GM21528 (cell line): ENCODE data around the gene CCDC30.
A peak's percentile ranks its signal among the peaks of the same experiment; 100 is the strongest.

Source experiments
- ATAC-seq: cut with Tn5 transposase; IDR thresholded peaks from one replicate; pipeline ENCODE4 v1.9.1; 2021; ENCODE audit warnings: mild to moderate bottlenecking, moderate library complexity; ENCODE audit not compliant: unreplicated experiment, low FRiP score

Gene CCDC30

DNA sequence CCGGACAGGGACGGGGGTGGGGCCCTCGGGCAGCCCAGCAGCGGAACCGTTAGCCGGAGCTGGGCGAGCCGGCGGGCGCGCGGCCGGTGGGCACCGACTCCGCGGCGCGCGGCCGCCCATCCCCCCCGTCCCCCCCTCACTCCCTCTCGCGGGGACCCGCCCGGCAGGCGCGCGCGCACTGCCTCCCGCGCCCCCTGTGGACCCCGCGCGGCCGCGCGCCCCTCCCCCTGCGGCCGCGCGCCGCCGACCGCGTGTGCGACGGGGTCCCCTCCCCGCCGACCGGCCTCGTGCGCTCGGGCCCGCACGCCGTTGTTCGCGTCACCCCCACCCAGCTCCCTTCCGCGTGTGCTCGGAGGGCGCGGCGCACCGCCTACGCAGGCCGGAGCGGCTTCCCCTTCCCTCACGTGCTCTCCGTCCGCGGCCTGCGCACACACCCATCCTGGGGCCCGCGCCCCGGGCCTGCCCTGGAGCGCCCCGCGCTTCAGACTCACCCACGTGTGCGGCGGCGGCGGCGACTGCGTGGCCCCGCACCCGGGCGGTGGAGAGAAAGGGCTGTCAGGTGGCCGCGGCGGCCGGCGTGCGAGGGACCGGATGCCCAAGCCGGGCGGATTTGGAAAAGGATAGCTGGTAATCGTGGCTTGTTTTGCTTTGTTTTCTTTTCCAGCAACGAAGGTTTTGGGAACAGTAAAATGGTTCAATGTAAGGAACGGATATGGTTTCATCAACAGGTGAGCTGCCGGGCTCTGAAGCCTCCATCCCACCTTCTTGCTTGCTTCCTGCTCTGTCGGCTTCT, 219.8 kb downstream of the CCDC30 start:
- ATAC-seq = peak; percentile 40

GRCh38 chr1:42684139-42684538, 221.1 kb downstream of the CCDC30 start:
- ATAC-seq = no peak

GRCh38 chr1:42686418-42686817, 223.3 kb downstream of the CCDC30 start:
- no peak for ATAC-seq

GRCh38 chr1:42689912-42690311, 226.8 kb downstream of the CCDC30 start:
- ATAC-seq = no peak

GRCh38 chr1:42690477-42691156, 227.5 kb downstream of the CCDC30 start:
- ATAC-seq = no peak

- no peak for ATAC-seq
These were observed 228.0 kb downstream of the CCDC30 start for GRCh38 chr1:42691157-42691498.

- ATAC-seq = no peak
These were observed 229.4 kb downstream of the CCDC30 start for GRCh38 chr1:42692461-42692860.

- no peak for ATAC-seq
These were observed 229.8 kb downstream of the CCDC30 start for GRCh38 chr1:42692911-42693310.

DNA sequence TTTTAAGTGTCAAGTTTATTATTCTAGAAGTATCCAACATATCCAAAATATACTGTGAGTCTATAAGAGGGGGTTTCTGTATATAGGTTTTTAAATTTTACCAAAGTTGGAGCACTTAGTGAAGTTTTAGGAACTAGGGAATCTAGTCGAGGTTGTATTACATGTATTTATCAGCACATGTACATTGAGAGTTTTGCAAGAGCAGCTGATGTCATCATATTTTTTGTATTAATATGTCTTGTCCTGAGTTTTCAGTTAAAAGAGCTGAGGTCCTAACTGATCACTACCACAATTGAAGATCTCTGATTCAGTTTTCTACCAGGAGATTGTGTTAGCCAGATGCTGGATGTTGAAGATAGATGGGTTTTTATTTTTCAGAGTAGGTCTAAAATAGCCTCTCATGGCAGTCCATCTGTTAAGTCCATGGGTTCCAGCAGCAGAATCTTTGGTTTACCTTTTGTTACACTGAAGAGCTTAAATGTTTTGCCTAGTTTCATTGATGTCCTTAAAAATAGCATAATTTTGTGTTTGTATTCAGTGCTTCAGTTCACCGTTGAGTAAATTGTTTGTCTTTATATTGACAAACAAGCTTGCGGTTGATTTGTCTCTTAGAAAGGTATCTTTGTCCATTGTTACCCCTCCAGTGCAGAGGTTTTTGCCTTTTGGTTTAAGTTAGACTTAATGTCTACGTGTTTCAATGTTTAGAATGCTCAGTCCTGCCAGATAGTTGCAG, 235.2 kb downstream of the CCDC30 start:
- no peak for ATAC-seq

DNA sequence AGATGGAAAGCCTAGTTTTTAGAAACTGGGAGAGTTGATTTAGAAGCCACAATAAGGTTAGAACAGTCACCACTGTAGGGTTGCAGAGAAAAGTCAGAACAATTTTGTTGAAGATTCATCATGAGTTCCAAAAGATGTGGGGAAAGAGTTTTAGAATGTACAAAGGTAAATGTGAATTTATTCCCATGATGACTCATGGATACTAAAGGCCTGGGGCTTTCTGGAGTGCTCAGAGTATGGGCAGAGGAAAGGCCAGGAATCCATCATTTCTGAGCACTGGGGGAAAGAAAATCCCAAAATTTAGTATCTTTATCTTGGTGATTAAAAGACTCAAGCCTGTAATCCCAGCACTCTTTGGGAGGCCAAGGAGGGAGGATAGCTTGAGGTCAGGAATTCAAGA, 236.9 kb downstream of the CCDC30 start:
- ATAC-seq = no peak

GRCh38 chr1:42703888-42704464, 240.9 kb downstream of the CCDC30 start:
- ATAC-seq = no peak
